Measurements from ENCODE around the gene SCAF1.

- TF ChIP-seq CTCF (IDR thresholded peaks at IDR 0.05) = no peak
- no peak for TF ChIP-seq POLR2AphosphoS5 (IDR thresholded peaks at IDR 0.05)
Measured at GRCh38 chr19:49642492-49643035, 555 bp downstream of the SCAF1 start.

Data from prostate gland (tissue), 2 donors.